Breast epithelium (tissue), 3 donors: ENCODE measurements around the gene CD99L2.

Experiments used
- POLR2A ChIP-seq: fragments of 450-650 bp; IDR thresholded peaks from one replicate; pipeline ENCODE4 v1.6.1; 2016; ENCODE audit warnings: antibody characterized with exemption, mild to moderate bottlenecking, moderate library complexity
- POLR2AphosphoS5 ChIP-seq, 3 donors: sonication (generic); formaldehyde crosslinking; IDR thresholded peaks; one replicate each; pipeline ENCODE4 v1.6.1; 2017; ENCODE audit warnings: antibody characterized with exemption in 3 of 3
- TF ChIP-seq, protein P1 (sequence below), 3 donors: fragments of 450-650 bp; IDR thresholded peaks; one replicate each; pipeline ENCODE4 v1.5.1; 2016 to 2017; ENCODE audit warnings: antibody characterized with exemption in 3 of 3, mild to moderate bottlenecking in 3 of 3, moderate library complexity in 3 of 3

DNA sequence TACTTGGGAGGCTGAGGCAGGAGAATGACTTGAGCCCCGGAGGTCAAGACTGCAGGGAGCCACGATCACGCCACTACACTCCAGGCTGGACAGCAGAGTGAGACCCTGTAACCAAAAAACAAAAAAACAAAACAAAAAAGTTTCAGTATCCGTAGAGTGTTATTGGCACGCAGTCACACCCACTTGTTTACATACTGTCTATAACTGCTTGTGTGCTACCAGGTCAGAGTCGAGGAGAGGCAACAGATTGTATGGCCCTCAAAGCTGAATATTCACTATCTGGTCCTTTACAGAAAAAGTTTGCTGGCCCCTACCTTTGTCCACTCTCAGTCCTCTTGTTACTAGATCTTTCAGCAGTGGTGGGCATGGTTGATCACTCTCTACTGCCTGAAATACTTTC is 8.2 kb upstream of the CD99L2 start:
- TF ChIP-seq, protein P1, sequence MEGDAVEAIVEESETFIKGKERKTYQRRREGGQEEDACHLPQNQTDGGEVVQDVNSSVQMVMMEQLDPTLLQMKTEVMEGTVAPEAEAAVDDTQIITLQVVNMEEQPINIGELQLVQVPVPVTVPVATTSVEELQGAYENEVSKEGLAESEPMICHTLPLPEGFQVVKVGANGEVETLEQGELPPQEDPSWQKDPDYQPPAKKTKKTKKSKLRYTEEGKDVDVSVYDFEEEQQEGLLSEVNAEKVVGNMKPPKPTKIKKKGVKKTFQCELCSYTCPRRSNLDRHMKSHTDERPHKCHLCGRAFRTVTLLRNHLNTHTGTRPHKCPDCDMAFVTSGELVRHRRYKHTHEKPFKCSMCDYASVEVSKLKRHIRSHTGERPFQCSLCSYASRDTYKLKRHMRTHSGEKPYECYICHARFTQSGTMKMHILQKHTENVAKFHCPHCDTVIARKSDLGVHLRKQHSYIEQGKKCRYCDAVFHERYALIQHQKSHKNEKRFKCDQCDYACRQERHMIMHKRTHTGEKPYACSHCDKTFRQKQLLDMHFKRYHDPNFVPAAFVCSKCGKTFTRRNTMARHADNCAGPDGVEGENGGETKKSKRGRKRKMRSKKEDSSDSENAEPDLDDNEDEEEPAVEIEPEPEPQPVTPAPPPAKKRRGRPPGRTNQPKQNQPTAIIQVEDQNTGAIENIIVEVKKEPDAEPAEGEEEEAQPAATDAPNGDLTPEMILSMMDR (IDR thresholded peaks at IDR 0.05) = no peak
- no peak for TF ChIP-seq POLR2AphosphoS5 (IDR thresholded peaks at IDR 0.05)
- TF ChIP-seq POLR2A = no peak
